NCI-H2227 (cell line): Measurements from ENCODE around the gene ELMO1.
A peak's percentile ranks its signal among the peaks of the same experiment; 100 is the strongest.

ENCODE experiments used
- DNase-seq: peaks from one replicate; lab custom pipeline; 2025; ENCODE audit not compliant: unreplicated experiment; lab: John Stamatoyannopoulos, UW

ELMO1 gene

DNA sequence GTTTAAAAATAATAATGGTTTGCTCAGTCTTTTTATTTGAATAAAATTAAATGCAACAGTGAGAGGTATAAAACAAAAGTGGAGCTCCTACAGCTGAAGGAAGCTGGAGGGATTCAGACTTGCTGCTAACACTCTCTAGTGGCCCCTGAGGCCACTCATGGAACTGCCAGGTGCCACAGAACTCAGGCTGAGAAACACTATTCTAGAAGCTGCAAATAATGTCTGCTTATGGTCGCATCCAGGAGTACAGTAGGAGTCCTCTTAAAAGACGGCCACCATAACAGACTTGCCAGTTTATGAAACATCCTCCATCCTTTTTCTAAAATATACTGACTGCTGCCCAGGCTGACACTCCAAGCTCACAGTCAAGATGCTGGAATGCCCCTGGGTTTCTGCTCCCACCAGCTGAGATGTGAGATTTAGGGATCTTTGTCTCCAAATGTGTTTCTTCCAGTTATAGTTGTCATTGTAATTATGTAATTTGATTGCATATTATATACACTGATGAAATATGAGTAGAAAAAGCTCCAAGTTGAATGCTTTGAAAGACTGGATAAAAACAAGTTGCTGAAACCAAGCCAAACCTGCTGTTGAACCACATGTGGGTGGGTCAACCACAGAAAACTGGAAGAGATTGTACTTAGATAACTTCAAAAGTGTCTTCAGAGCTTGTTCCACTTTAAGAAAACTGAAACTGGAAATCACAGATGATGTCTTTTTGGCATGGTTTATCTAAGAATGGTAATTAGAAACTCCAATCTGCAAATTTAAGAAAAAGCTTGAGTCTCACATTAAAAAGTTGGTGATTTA, 510.7 kb downstream of the ELMO1 start:
- DNase-seq, result no peak

GRCh38 chr7:36931892-36932291, 516.8 kb downstream of the ELMO1 start:
- no peak for DNase-seq

DNA sequence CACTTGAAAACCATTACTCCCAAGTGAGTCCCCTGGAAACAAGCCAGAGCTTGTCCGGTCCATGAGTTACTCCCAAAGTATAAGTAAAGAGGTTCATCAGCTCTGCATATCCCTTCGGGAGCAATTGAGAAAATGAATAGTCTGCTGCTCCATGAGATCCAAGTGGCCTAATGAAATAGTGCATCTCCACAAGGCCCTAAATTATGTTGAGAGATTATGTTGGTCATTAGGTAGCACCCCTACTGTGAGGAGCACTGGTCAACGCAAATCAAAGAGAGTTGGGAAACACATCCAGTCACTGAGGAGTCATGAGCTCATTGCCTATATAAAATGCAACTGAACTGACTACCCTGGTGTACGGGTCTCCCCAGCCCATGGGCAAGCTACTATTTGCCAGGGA, 518.9 kb downstream of the ELMO1 start:
- DNase-seq, result peak; percentile 68

DNA sequence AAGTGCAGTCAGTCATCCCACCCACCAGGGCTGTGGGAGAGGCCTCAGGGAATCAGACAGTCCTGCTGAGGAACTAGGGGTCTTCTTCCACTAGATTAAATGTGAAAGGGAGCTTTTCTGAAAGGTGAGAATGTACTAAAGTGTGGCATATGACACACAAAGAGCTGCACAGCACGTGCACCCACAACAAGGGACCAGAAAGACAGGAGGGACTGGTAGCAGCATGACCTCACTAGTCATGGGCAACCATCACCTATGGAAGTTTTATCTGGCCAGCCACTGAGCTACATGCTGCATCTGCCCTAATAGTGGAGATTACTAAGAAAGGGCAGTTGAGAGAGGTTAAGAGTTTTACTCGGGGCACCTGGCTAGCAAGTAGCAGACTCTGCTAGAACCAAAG, 519.9 kb downstream of the ELMO1 start:
- no peak for DNase-seq

- no peak for DNase-seq
Observed at GRCh38 chr7:36928311-36928710, 520.4 kb downstream of the ELMO1 start.

GRCh38 chr7:36925691-36926090, 523.0 kb downstream of the ELMO1 start:
- peak; percentile 32 for DNase-seq

DNA sequence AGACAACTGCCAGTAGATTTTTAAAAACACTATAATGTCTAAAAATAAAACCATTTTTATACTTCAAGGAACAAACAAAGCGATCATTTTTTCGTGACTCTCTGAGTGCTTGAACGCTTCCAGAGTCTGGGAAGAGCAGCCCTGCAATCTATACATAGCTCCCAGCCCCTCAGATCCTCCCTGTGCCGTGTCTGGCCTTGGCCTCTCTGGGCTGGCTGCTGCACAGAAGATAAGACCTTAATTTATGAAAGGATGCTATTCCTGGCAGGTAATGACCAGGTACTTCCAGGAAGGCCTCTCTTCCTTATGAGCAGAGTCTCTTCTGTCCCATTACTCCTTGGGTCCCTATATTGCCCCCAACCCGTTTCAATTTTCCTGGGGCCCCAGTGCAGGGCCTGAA, 523.5 kb downstream of the ELMO1 start:
- DNase-seq, result peak; percentile 32

- peak; percentile 26 for DNase-seq
Observed at GRCh38 chr7:36923943-36924436, 524.7 kb downstream of the ELMO1 start.

DNA sequence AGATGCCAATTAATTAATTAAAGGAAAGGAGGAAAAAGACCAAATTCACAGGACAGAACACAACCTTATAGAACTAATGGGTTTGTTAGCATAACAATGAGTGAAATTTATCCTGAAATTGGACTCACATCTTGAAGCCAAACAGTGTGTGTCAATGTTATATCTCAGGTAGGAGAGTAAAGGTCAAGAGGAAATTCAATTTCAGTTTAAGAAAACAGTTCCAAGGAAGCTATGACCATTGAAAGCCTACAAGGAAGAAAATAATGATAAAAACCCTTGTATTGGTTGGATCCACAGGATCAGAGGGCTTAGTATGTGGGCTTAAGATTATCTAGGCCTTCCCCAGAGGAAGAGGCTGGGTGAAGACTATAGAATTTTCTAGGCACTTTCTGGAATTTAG, 525.5 kb downstream of the ELMO1 start:
- DNase-seq, result no peak

- no peak for DNase-seq
Observed at GRCh38 chr7:36920433-36920832, 528.2 kb downstream of the ELMO1 start.

DNA sequence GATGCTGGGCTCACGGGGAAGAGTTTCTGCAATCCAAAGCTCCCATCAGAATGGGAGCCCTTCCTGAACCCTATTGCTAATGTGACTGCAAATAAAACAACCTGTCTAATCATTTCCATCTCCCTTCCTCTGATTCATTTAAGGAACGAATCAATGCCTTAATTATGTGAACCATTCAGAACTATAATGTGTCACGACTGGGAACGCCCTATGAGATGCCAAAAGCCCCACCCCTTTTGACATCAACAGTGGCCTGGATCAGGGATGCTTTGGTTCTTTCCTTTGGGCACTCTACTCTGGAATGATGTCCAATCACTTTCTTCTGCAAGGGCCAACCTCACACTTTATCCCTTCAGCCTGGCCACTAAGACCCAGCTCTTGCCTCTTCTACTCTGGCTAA, 528.9 kb downstream of the ELMO1 start:
- DNase-seq, result no peak

GRCh38 chr7:36918591-36918990, 530.1 kb downstream of the ELMO1 start:
- no peak for DNase-seq

- DNase-seq, result no peak
Observed at GRCh38 chr7:36916619-36917018, 532.0 kb downstream of the ELMO1 start.

DNA sequence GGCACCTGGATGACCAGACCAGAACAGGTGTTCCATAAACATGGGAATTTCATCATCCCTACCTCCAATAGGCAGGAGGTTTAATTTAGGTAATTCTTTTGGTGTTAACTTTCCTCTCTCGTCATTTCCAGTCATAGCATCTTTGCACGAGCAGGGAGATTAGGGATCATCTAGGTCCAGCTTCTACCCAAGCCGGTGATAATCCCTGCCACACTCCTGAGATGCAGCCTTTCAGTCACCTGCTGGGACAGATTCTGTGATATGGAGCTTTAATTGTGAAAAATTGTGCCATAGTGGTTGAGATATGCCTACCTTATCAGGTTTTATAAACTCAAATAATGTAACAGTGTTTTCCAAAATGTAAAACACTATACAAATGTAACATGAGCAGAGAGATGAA, 532.5 kb downstream of the ELMO1 start:
- DNase-seq, result no peak

DNA sequence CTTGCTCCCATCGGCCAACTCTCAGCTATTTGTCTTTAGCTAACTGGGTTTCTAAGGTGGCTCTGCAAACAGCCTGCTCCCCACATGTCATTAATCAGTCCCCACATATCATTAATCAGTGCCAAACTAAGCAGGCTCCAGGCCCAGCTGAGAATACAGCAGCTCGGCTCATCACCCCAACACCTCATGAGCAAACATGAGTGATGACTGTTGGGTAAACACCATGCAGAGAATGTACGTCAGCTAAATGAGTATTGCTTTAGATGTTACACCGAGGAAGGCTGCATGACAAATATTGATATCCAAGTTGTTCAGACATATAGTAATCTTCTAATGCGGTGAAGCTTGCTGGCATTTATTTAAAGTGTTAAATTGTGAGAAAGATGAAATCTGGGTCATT, 536.9 kb downstream of the ELMO1 start:
- no peak for DNase-seq

GRCh38 chr7:36910859-36911258, 537.8 kb downstream of the ELMO1 start:
- DNase-seq, result no peak

DNA sequence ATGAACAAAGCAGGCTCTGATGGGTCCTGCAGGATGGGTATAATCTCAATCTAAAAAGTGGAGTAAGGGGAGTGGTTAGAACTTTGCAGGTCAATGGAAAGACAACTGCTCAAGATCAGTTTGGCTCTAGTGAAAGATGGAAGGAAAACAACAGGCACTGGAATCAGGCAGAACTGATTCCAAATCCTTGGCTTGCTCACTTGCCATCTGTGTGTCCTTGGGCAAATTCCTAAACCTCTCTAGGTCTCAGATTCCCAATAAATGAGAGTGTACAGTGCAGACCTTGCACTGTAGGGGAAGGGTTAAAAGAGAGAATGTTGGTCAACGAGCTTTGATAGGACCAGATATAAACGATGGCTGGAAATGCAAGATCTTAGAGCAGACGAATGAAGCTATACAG, 538.3 kb downstream of the ELMO1 start:
- no peak for DNase-seq

DNA sequence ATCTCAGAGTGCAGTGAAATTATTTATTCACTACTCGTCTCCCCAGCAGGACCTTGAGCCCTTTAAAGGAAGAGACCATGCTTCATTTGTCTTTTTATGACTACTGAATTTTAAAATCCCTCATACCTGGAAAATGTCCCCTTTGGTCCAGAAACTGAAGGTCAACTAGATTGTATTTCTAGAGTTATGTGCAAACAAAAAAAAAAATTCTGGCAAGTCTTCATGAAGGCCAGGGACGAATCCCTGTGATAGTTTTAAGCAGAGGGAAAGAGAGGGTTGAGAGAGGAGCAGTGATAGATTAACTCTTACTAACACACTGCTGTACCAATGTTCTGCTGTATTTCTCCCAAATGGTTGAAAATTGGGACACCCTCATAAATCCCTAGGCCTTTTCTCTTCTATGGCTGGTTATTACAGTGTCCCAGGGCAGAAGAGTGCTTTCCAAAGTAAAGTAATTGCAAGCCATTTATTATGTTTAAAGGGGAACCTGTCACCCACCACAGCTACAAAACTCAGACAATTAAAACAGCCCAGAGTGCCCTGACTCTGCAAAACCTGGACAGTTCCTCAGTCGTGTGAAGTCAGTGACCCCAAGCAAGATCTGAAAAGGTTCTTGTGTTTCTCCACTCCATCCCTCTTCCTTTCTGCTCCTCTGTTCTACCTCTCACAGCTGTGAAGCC, 541.6 kb downstream of the ELMO1 start:
- no peak for DNase-seq

DNA sequence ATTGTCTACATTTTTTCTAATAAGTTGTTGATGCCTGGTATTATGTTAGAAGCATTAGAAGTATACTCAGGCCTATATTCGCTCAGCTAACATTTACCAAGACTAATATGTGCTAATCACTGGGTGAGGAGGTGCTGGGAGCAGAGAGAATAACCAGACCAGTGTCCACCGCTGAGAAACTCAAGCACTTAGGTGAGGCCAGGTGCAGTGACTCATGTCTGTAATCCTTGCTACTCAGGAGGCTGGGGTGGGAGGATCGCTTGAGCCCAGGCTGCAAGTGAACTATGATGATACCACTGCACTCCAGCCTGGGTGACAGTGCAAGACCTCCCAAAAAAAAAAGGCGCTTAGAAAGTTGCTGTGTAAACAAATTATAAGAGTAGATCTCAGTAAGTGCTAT, 542.2 kb downstream of the ELMO1 start:
- no peak for DNase-seq

DNA sequence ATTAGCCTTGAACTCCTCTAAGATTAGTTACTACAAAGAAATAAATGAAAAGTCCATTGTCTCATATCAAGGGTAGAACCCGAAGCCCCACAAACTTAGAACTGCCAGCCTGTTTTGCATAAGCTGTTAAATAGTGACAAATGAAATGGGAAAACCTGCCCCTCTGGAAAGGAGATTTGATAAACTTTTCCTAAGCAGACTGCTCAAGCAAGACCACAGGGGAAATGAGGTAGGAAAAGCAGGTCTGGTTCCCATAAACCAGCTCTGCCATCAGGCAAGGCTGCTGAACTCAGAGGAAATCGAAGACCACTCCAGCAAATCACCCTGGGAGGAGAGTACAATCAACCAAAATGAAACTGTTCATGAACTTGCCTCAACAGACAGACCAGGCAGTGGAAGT, 542.8 kb downstream of the ELMO1 start:
- DNase-seq, result no peak

GRCh38 chr7:36904802-36905201, 543.9 kb downstream of the ELMO1 start:
- peak; percentile 3 for DNase-seq

GRCh38 chr7:36904101-36904500, 544.6 kb downstream of the ELMO1 start:
- DNase-seq, result no peak
